HG03025 (cell line): ENCODE results near the gene FUT8.

ENCODE experiments used
- ATAC-seq: cut with Tn5 transposase; IDR thresholded peaks from one replicate; pipeline ENCODE4 v1.9.1; 2021; ENCODE audit warnings: mild to moderate bottlenecking, moderate library complexity; ENCODE audit not compliant: unreplicated experiment, low FRiP score

The FUT8 gene

GRCh38 chr14:65750906-65751305, 338.4 kb downstream of the FUT8 start:
- no peak for ATAC-seq

GRCh38 chr14:65751510-65751909, 339.0 kb downstream of the FUT8 start:
- no peak for ATAC-seq

- ATAC-seq = no peak
Measured at GRCh38 chr14:65753061-65753460, 340.5 kb downstream of the FUT8 start.

GRCh38 chr14:65755331-65755730, 342.8 kb downstream of the FUT8 start:
- no peak for ATAC-seq

- ATAC-seq = no peak
Measured at GRCh38 chr14:65756880-65757279, 344.4 kb downstream of the FUT8 start.

- no peak for ATAC-seq
Measured at GRCh38 chr14:65769151-65769550, 356.6 kb downstream of the FUT8 start.

GRCh38 chr14:65770681-65771080, 358.2 kb downstream of the FUT8 start:
- no peak for ATAC-seq

GRCh38 chr14:65771271-65771670, 358.7 kb downstream of the FUT8 start:
- ATAC-seq = no peak

GRCh38 chr14:65772466-65772865, 359.9 kb downstream of the FUT8 start:
- ATAC-seq = no peak

- no peak for ATAC-seq
Measured at GRCh38 chr14:65772921-65773574, 360.5 kb downstream of the FUT8 start.

GRCh38 chr14:65774041-65774440, 361.5 kb downstream of the FUT8 start:
- ATAC-seq = no peak

GRCh38 chr14:65776193-65776852, 363.8 kb downstream of the FUT8 start:
- ATAC-seq = no peak

- ATAC-seq = no peak
Measured at GRCh38 chr14:65780566-65780965, 368.0 kb downstream of the FUT8 start.

- ATAC-seq = no peak
Measured at GRCh38 chr14:65783101-65783500, 370.6 kb downstream of the FUT8 start.

GRCh38 chr14:65783576-65783975, 371.0 kb downstream of the FUT8 start:
- no peak for ATAC-seq

- no peak for ATAC-seq
Measured at GRCh38 chr14:65784574-65784973, 372.0 kb downstream of the FUT8 start.

GRCh38 chr14:65787461-65787860, 374.9 kb downstream of the FUT8 start:
- ATAC-seq = no peak

GRCh38 chr14:65788876-65789275, 376.3 kb downstream of the FUT8 start:
- no peak for ATAC-seq

- no peak for ATAC-seq
Measured at GRCh38 chr14:65789363-65789762, 376.8 kb downstream of the FUT8 start.

- no peak for ATAC-seq
Measured at GRCh38 chr14:65790172-65790815, 377.8 kb downstream of the FUT8 start.

GRCh38 chr14:65791191-65791981, 378.9 kb downstream of the FUT8 start:
- no peak for ATAC-seq
